Skeletal muscle satellite cell (primary cell): Measurements from ENCODE around the gene SUMO1.
"Not testable (repeated sequence)": the region's sequence is repeated elsewhere in the genome, so short reads cannot be mapped to it uniquely, and the experiment has no call there.

Experiments
- H3K27me3 ChIP-seq: 2 replicates; pipeline ENCODE4 v1.7.0; 2013; ENCODE audit warnings: low read length; ENCODE audit not compliant: control insufficient read depth, insufficient read depth
- H3K36me3 ChIP-seq: 2 replicates; pipeline ENCODE4 v1.7.0; 2013; ENCODE audit warnings: mild to moderate bottlenecking, control low read depth, low read length; ENCODE audit not compliant: insufficient read depth
- H3K4me1 ChIP-seq: 2 replicates; pipeline ENCODE4 v1.7.0; 2013; ENCODE audit warnings: low read length; ENCODE audit not compliant: control insufficient read depth, insufficient read depth
- H3K4me2 ChIP-seq: 2 replicates; pipeline ENCODE4 v1.7.0; 2013; ENCODE audit warnings: mild to moderate bottlenecking, low read length
- H3K4me3 ChIP-seq: 2 replicates; pipeline ENCODE4 v1.7.0; 2013; ENCODE audit warnings: low read length
- H3K9ac ChIP-seq: 2 replicates; pipeline ENCODE4 v1.7.0; 2013; ENCODE audit warnings: mild to moderate bottlenecking, low read depth, low read length, moderate library complexity
- H3K9me3 ChIP-seq: replicated peaks from 2 replicates; pipeline ENCODE4 v1.7.0; 2013; ENCODE audit warnings: mild to moderate bottlenecking, control low read depth, low read length

The SUMO1 gene

GRCh38 chr2:202251494-202251893, 13.1 kb upstream of the SUMO1 start:
- Histone ChIP-seq H3K27me3 (no peaks in the 10 kb centered on the region), H3K4me3 (no peak overlapping the region), H3K9me3 (no peaks in the 10 kb centered on the region), H3K4me1 (peaks cover 3% of the 10 kb centered on the region), H3K4me2 (no peak overlapping the region), H3K9ac (no peak overlapping the region), H3K36me3 (no peaks in the 10 kb centered on the region)

- Histone ChIP-seq H3K4me1 (peaks cover 3% of the 10 kb centered on the region), H3K9me3 (no peaks in the 10 kb centered on the region), H3K36me3 (no peaks in the 10 kb centered on the region), H3K9ac (no peak overlapping the region), H3K4me3 (no peak overlapping the region), H3K27me3 (no peaks in the 10 kb centered on the region), H3K4me2 (no peak overlapping the region)
These were observed 11.3 kb upstream of the SUMO1 start for GRCh38 chr2:202249521-202250253.

DNA sequence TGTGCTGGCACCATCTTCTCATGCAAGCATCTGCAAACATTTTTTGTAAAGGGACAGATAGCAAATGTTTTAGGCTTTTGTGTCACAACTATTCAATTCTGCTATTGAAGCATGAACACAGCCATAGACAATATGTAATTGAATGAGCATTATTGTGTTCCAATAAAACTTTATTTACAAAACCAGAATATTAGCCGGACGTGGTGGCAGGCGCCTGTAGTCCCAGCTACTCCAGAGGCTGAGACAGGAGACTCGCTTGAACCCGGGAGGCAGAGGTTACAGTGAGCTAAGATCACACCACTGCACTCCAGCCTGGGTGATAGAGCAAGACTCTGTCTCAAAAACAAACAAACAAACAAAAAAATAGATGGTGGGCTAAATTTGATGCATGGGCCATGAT, 9.3 kb upstream of the SUMO1 start:
- not testable (repeated sequence) for H3K27me3 ChIP-seq, H3K36me3 ChIP-seq, H3K9me3 ChIP-seq, H3K4me1 ChIP-seq, H3K4me3 ChIP-seq, H3K4me2 ChIP-seq, H3K9ac ChIP-seq

- peak overlapping the region; percentile 92 for H3K9ac ChIP-seq
- H3K36me3 ChIP-seq: no peaks in the 10 kb centered on the region
- no peaks in the 10 kb centered on the region for H3K9me3 ChIP-seq
- no peaks in the 10 kb centered on the region for H3K27me3 ChIP-seq
- peak overlapping the region; percentile 99 for H3K4me3 ChIP-seq
- H3K4me1 ChIP-seq: peaks cover 8% of the 10 kb centered on the region
- peak overlapping the region; percentile 94 for H3K4me2 ChIP-seq
These were observed 587 bp downstream of the SUMO1 start for GRCh38 chr2:202237787-202238233.

GRCh38 chr2:202221873-202222272, 16.5 kb downstream of the SUMO1 start:
- H3K4me2 ChIP-seq: no peak overlapping the region
- no peaks in the 10 kb centered on the region for H3K9me3 ChIP-seq
- H3K4me1 ChIP-seq: peaks cover 7% of the 10 kb centered on the region
- no peak overlapping the region for H3K9ac ChIP-seq
- H3K27me3 ChIP-seq: no peaks in the 10 kb centered on the region
- H3K4me3 ChIP-seq: no peak overlapping the region
- H3K36me3 ChIP-seq: peaks cover 9% of the 10 kb centered on the region

- Histone ChIP-seq H3K4me3 (no peak overlapping the region), H3K4me1 (no peaks in the 10 kb centered on the region), H3K4me2 (no peak overlapping the region), H3K27me3 (no peaks in the 10 kb centered on the region), H3K9me3 (no peaks in the 10 kb centered on the region), H3K9ac (no peak overlapping the region), H3K36me3 (peaks cover 16% of the 10 kb centered on the region)
These were observed 23.2 kb downstream of the SUMO1 start for GRCh38 chr2:202215179-202215578.

GRCh38 chr2:202208526-202208925, 29.9 kb downstream of the SUMO1 start:
- H3K4me3 ChIP-seq: no peak overlapping the region
- H3K4me1 ChIP-seq: no peaks in the 10 kb centered on the region
- no peak overlapping the region for H3K4me2 ChIP-seq
- no peak overlapping the region for H3K9ac ChIP-seq
- H3K36me3 ChIP-seq: peaks cover 24% of the 10 kb centered on the region
- no peaks in the 10 kb centered on the region for H3K9me3 ChIP-seq
- H3K27me3 ChIP-seq: no peaks in the 10 kb centered on the region

DNA sequence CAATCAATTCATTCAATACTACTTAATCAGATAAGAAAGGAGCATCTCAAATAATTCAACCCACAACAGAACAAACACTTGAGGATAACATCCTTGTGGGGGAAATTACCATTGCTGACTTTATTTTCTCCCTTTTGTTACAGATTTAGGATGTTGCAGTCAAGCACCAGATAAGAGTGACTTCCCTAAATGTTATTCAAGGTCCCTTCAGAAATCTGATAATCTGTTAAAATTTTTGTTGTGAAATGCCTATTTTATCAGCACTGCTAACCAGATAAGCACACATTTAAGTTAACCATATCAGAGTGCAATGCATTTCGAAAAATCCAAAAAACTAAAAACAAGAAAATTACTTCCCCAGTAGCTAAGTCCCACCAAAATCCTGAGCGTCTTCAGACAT, 33.5 kb downstream of the SUMO1 start:
- Histone ChIP-seq H3K9ac (no peak overlapping the region), H3K36me3 (peaks cover 17% of the 10 kb centered on the region), H3K27me3 (no peaks in the 10 kb centered on the region), H3K4me3 (no peak overlapping the region), H3K9me3 (no peaks in the 10 kb centered on the region), H3K4me1 (no peaks in the 10 kb centered on the region), H3K4me2 (no peak overlapping the region)

DNA sequence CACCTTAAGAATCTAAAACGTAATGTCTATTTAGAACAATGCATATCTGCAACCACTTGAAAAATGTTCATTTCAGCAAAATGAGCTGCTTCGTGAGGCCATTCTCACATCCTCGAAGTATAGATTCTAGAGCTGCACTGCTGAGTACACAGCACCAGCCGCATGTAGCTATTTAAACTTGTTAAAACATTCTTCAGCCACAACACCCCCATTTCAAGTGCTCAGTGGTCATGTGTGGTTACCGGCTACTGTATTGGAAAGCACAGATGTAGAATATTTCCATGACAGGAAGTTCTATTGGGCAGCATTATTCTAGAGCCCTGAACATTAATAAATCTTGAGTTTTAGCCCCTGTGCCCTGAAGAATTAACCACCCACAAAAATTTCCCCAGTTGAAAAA, 35.0 kb downstream of the SUMO1 start:
- Histone ChIP-seq H3K9ac (no peak overlapping the region), H3K27me3 (no peaks in the 10 kb centered on the region), H3K4me1 (no peaks in the 10 kb centered on the region), H3K9me3 (no peaks in the 10 kb centered on the region), H3K4me2 (no peak overlapping the region), H3K36me3 (peaks cover 11% of the 10 kb centered on the region), H3K4me3 (no peak overlapping the region)

- Histone ChIP-seq H3K9ac (no peak overlapping the region), H3K4me1 (no peaks in the 10 kb centered on the region), H3K27me3 (no peaks in the 10 kb centered on the region)
These were observed 36.9 kb downstream of the SUMO1 start for GRCh38 chr2:202201220-202202160.

GRCh38 chr2:202196727-202197126, 41.7 kb downstream of the SUMO1 start:
- Histone ChIP-seq H3K36me3 (no peaks in the 10 kb centered on the region), H3K4me1 (no peaks in the 10 kb centered on the region), H3K4me3 (no peak overlapping the region), H3K9ac (no peak overlapping the region), H3K4me2 (no peak overlapping the region), H3K27me3 (no peaks in the 10 kb centered on the region), H3K9me3 (no peaks in the 10 kb centered on the region)

More at GRCh38 chr2:202201220-202202160, 36.9 kb downstream of the SUMO1 start:
- Histone ChIP-seq H3K9me3 (no peaks in the 10 kb centered on the region), H3K4me3 (no peak overlapping the region), H3K4me2 (no peak overlapping the region), H3K36me3 (peaks cover 11% of the 10 kb centered on the region)
